ENCODE measurements around the gene MAPK9. TPM values are rescaled to one million over a fixed set of nuclear protein-coding genes. Genes with fewer than 3 reads are reported as not detected.

MAPK9 gene
- total RNA-seq, 1 experiment from 2014 or later = 65.4 TPM

- no peak for TF ChIP-seq CTCF (IDR thresholded peaks at IDR 0.05; ENCODE audit: unreplicated experiment)
- intact Hi-C loops (cut with micrococcal nuclease; ENCODE audit: unreplicated experiment) = loop anchor here (5.0 kb wide), 1 partner anchor 138 kb away; no protein-coding TSS in a partner anchor
- peaks cover 29% of the 10 kb centered on the region for H3K4me1 Mint-ChIP-seq (ENCODE audit: low read depth, unreplicated experiment)
- peaks cover 14% of the 10 kb centered on the region for H3K27me3 Mint-ChIP-seq (ENCODE audit: unreplicated experiment)
- peaks cover 5% of the 10 kb centered on the region for H3K36me3 Mint-ChIP-seq (ENCODE audit: insufficient read depth, unreplicated experiment)
- no peak overlapping the region for H3K27ac Mint-ChIP-seq (ENCODE audit: unreplicated experiment)
- CTCF ChIA-PET = interaction anchor here (1.1 kb wide), 1 partner anchor 140 kb away, joined by 3 read pairs; no protein-coding TSS in a partner anchor
- no peak for DNase-seq
- no peak overlapping the region for H3K4me3 Mint-ChIP-seq (ENCODE audit: low read depth, unreplicated experiment)
- no TSS peak for BruUV-seq (replicated peaks)
- no peaks in the 10 kb centered on the region for H3K9me3 Mint-ChIP-seq (ENCODE audit: low read depth, unreplicated experiment)
These were observed 42.3 kb upstream of the MAPK9 start for GRCh38 chr5:180334176-180334575.

GRCh38 chr5:180333661-180334060 is 41.8 kb upstream of the MAPK9 start:
- peaks cover 29% of the 10 kb centered on the region for H3K4me1 Mint-ChIP-seq (ENCODE audit: low read depth, unreplicated experiment)
- CTCF ChIA-PET = interaction anchor here (1.1 kb wide), 1 partner anchor 140 kb away, joined by 3 read pairs; no protein-coding TSS in a partner anchor
- intact Hi-C loops (cut with micrococcal nuclease; ENCODE audit: unreplicated experiment) = loop anchor here (5.0 kb wide), 1 partner anchor 139 kb away; no protein-coding TSS in a partner anchor
- H3K4me3 Mint-ChIP-seq (ENCODE audit: low read depth, unreplicated experiment) = no peak overlapping the region
- no peak overlapping the region for H3K27ac Mint-ChIP-seq (ENCODE audit: unreplicated experiment)
- DNase-seq = no peak
- peaks cover 5% of the 10 kb centered on the region for H3K36me3 Mint-ChIP-seq (ENCODE audit: insufficient read depth, unreplicated experiment)
- BruUV-seq (replicated peaks) = no TSS peak
- no peaks in the 10 kb centered on the region for H3K9me3 Mint-ChIP-seq (ENCODE audit: low read depth, unreplicated experiment)
- TF ChIP-seq CTCF (IDR thresholded peaks at IDR 0.05; ENCODE audit: unreplicated experiment) = no peak
- peaks cover 11% of the 10 kb centered on the region for H3K27me3 Mint-ChIP-seq (ENCODE audit: unreplicated experiment)

- Mint-ChIP-seq H3K9me3 (ENCODE audit: low read depth, unreplicated experiment) (no peaks in the 10 kb centered on the region), H3K27ac (ENCODE audit: unreplicated experiment) (no peak overlapping the region), H3K4me1 (ENCODE audit: low read depth, unreplicated experiment) (peaks cover 29% of the 10 kb centered on the region), H3K27me3 (ENCODE audit: unreplicated experiment) (peaks cover 11% of the 10 kb centered on the region), H3K4me3 (ENCODE audit: low read depth, unreplicated experiment) (no peak overlapping the region), H3K36me3 (ENCODE audit: insufficient read depth, unreplicated experiment) (peaks cover 5% of the 10 kb centered on the region)
- DNase-seq = no peak
- no peak for TF ChIP-seq CTCF (IDR thresholded peaks at IDR 0.05; ENCODE audit: unreplicated experiment)
- intact Hi-C loops (cut with micrococcal nuclease; ENCODE audit: unreplicated experiment) = loop anchor here (5.0 kb wide), 1 partner anchor 139 kb away; no protein-coding TSS in a partner anchor
- no TSS peak for BruUV-seq (replicated peaks)
- CTCF ChIA-PET = interaction anchor here (1.0 to 1.4 kb wide), 4 partner anchors 13 to 140 kb away, joined by 3 to 8 read pairs (median 4); no protein-coding TSS in a partner anchor
These were observed 41.0 kb upstream of the MAPK9 start for GRCh38 chr5:180332861-180333260.

- CTCF ChIA-PET = interaction anchor here (0.7 to 1.4 kb wide), 7 partner anchors 13 to 141 kb away, joined by 3 to 8 read pairs (median 3); partner anchors contain the start of gene RASGEF1C
- intact Hi-C loops (cut with micrococcal nuclease; ENCODE audit: unreplicated experiment) = loop anchor here (5.0 kb wide), 1 partner anchor 140 kb away; no protein-coding TSS in a partner anchor
- peaks cover 5% of the 10 kb centered on the region for H3K36me3 Mint-ChIP-seq (ENCODE audit: insufficient read depth, unreplicated experiment)
These were observed 40.2 kb upstream of the MAPK9 start for GRCh38 chr5:180332051-180332517.

More at GRCh38 chr5:180332051-180332517, 40.2 kb upstream of the MAPK9 start:
- no TSS peak for BruUV-seq (replicated peaks)
- Mint-ChIP-seq H3K9me3 (ENCODE audit: low read depth, unreplicated experiment) (no peaks in the 10 kb centered on the region), H3K27ac (ENCODE audit: unreplicated experiment) (no peak overlapping the region), H3K4me3 (ENCODE audit: low read depth, unreplicated experiment) (no peak overlapping the region), H3K4me1 (ENCODE audit: low read depth, unreplicated experiment) (peaks cover 29% of the 10 kb centered on the region), H3K27me3 (ENCODE audit: unreplicated experiment) (peaks cover 11% of the 10 kb centered on the region)
- no peak for DNase-seq
- TF ChIP-seq CTCF (IDR thresholded peaks at IDR 0.05; ENCODE audit: unreplicated experiment) = no peak
